ENCODE measurements around the gene METTL21A.
A peak's percentile ranks its signal among the peaks of the same experiment; 100 is the strongest.

Gene METTL21A

GRCh38 chr2:207621501-207622039, 3.6 kb downstream of the METTL21A start:
- no peak for TF ChIP-seq CTCF (IDR thresholded peaks at IDR 0.05; ENCODE audit: low read length, missing control alignments)
- DNase-seq (ENCODE audit: low read depth) = no peak
- no peak overlapping the region for H3K4me3 ChIP-seq (replicated peaks; ENCODE audit: low read depth, low read length)

DNA sequence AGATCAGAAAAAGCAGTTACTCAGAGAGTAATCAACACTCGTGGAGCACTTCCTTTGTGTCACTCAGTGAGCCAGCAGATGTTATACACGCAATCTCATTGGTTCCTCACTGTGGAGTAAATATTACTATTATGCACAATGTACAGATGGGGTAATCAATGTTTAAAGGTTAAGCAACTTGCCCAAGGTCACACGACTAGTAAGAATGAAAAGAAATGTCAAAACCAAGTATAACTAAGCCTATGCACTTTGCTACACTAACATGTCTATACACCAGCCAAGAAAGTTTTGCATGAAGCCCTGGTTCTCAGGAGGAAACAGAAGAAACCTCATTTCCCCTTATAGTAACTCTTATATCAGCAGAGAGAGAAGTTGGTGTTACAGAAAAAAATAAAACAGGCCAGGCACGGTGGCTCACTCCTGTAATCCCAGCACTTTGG, 5.4 kb downstream of the METTL21A start:
- no peak for TF ChIP-seq CTCF (IDR thresholded peaks at IDR 0.05; ENCODE audit: low read length, missing control alignments)
- H3K4me3 ChIP-seq (replicated peaks; ENCODE audit: low read depth, low read length) = no peak overlapping the region
- DNase-seq (ENCODE audit: low read depth) = no peak

DNA sequence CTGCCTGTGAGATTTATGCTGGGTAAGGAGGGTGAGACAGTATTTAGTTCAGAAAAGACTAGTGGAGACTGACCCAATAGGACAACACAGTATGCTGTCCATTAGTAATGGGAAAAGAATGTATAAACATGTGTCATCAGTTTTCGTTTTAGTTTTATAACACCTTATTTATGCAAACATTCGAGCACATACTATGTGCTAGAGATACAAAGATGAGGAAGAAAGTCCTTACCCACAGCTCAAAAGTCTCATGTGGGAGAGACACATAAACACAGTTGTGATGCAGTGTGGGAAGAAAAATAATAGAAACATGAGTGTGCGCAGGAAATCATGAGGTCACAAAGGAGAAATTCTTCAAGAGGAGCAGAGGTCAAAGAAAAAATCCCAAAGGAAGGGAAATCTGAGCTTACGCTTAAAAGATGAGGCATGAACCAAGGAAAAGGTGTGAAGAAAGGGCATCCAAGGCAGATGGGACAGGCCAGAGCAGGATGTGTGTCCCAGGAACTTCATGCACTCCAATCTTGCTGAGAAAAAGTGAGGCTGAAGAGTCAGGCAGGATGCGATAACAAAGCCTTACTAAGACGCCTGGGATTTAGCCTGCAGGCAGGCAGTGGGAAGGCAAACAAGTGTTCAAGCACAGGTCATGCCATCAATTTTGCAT, 8.1 kb downstream of the METTL21A start:
- H3K4me3 ChIP-seq (replicated peaks; ENCODE audit: low read depth, low read length) = no peak overlapping the region
- DNase-seq (ENCODE audit: low read depth) = peak; percentile 87
- TF ChIP-seq CTCF (IDR thresholded peaks at IDR 0.05; ENCODE audit: low read length, missing control alignments) = no peak

GRCh38 chr2:207616185-207616584, 9.0 kb downstream of the METTL21A start:
- peak; percentile 37 for DNase-seq (ENCODE audit: low read depth)
- no peak overlapping the region for H3K4me3 ChIP-seq (replicated peaks; ENCODE audit: low read depth, low read length)
- TF ChIP-seq CTCF (IDR thresholded peaks at IDR 0.05; ENCODE audit: low read length, missing control alignments) = no peak

DNA sequence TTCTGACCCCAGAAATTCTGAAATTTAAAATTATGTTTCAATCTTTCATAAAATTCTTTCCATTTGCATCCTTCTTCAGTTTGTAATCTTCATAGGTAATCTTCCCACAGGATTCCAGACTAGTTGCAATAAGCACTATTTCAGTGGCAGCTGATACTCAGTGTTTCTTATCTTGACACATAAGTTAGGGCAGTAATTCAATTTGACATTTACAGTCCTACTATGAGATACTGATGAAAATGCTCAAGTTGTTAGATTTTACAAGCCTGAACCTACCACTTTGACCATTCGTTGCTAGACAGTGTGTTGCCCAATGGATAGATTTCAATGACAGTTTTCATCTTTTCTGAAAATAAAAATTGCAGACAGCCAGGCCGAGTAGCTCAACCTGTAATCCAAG, 10.4 kb downstream of the METTL21A start:
- no peak overlapping the region for H3K4me3 ChIP-seq (replicated peaks; ENCODE audit: low read depth, low read length)
- DNase-seq (ENCODE audit: low read depth) = no peak
- no peak for TF ChIP-seq CTCF (IDR thresholded peaks at IDR 0.05; ENCODE audit: low read length, missing control alignments)

DNA sequence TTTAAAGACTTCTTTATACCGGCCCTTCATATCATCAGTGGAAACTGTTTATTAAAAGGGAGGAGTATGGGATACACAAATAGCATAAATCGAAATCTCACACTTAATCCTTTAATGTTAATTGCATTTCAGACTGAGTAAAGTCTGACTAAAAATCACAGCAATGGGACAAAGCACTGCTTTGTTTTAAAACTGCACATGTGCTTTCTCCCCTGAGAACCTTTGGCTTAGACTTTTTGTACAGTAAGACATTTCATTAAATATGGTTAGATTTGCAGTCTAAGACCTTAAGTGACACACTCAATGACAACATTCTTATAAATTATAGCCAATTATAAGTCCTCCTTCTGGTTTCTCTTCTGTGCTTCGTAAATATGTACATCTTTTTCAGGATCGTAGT, 12.5 kb downstream of the METTL21A start:
- no peak for TF ChIP-seq CTCF (IDR thresholded peaks at IDR 0.05; ENCODE audit: low read length, missing control alignments)
- H3K4me3 ChIP-seq (replicated peaks; ENCODE audit: low read depth, low read length) = no peak overlapping the region
- no peak for DNase-seq (ENCODE audit: low read depth)

DNA sequence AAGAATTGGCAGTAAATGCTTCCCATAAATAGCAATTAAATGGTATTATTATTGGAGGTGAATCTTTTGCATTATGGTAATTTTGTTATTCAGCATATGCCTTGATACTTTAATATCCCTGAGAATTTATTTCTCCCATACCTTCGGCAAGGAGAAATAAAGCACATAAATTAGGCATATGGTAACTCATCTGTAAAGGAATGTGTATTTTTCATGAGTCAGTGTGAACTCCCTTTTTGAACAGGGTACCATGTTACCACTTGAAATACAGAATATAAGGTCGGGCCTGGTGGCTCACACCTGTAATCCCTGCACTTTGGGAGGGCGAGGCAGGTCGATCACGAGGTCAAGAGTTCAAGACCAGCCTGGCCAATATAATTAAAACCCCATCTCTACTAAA, 18.4 kb downstream of the METTL21A start:
- no peak for DNase-seq (ENCODE audit: low read depth)
- no peak overlapping the region for H3K4me3 ChIP-seq (replicated peaks; ENCODE audit: low read depth, low read length)
- TF ChIP-seq CTCF (IDR thresholded peaks at IDR 0.05; ENCODE audit: low read length, missing control alignments) = no peak
